Stimulated activated naive CD4-positive, alpha-beta T cell treated with Interleukin-2 at 50 U/mL for 16 hours (primary cell): ENCODE data around the gene NT5DC4.

Experiments used
- DNase-seq: peaks from one replicate; lab custom pipeline; 2025; lab: John Stamatoyannopoulos, UW

NT5DC4 gene

DNA sequence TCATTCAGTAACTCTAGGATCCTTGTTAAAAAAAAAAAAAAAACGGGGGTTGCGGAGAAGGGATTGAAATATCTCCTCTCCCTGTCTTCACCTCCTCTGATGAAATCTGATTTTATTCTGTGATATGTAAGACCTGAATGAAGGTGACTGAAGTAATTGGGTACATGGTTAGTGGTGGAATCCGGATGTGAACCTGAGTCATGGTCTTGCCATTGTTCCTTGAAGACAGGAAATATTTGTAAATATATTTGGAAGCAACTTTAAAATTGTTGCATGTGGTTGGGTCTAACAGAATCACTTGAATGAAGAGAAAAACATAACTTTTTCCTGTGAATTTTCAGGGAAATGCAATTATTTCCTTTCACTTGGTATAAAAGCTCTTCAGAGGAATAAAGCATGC is 66.5 kb downstream of the NT5DC4 start:
- DNase-seq = no peak

DNA sequence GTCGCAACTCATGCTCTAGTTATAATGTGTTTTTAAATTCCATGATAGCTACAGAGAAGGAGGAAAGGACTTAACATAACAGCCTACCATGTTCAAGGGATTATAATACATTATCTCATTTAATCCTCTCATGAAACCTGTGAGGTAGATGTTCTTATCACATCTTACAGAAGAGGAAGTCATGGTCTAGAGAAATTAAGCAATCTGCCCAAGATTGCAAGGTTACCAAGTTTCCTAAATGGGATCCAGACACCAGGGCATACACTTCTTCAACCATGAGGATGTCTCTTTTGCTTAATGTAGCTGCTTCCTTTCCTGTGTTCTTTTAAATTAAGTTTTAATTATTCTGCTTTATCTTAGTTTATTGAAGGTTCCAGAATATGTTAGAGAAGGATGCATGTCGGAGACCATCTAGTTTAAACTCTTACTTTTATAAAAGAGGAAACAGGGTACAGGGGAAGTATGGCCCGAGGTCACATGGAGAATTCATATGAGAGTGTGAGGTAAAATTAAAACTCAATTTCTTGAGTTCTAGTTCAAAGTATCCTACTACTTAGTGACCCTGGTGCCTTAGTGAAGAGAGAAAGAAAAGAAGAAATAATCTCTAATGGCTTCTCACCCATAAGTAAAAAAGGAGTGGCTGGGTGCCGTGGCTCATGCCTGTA is 67.0 kb downstream of the NT5DC4 start:
- no peak for DNase-seq

DNA sequence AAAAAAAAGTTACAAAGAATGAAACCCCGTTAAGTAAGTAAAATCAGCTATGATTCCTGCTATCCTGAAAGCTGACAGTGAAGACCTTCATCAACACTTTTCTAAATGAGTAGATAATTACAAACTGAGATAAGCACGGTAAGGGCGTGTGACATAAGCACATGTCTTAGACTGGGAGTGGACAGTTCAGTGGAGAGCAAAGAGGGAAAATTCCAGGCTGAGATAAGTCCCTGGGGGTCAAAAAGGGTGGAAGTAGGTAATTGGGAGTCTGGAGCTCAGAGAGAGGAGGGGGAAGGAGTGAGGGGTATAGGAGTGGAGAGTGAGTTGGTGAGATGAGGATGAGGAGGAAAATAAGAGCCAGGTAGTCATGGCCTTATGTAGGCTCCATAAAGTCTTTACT is 67.8 kb downstream of the NT5DC4 start:
- no peak for DNase-seq
